ENCODE results near the gene FAM234B. TPM values are rescaled to one million over a fixed set of nuclear protein-coding genes. Genes with fewer than 3 reads are reported as not detected.

Gene FAM234B
- polyA plus RNA-seq, 1 donor (not counting 4 experiments of a cell fraction or from before 2014, with no cell fraction given): 4.5 TPM

GRCh38 chr12:13100882-13101769 lies 56.9 kb downstream of the FAM234B start:
- no peaks in the 10 kb centered on the region for H3K79me2 ChIP-seq (ENCODE audit: control insufficient read depth, insufficient read depth, low read length)
- TF ChIP-seq CTCF (optimal IDR thresholded peaks at IDR 0.05 in 1 of 3, IDR thresholded peaks at IDR 0.05 in 1 of 3, conservative IDR thresholded peaks at IDR 0.05 in 1 of 3; ENCODE audit: extremely low read depth in 1 of 3, insufficient read depth in 2 of 3, low read length in 3 of 3): no peak
- no peak for TF ChIP-seq EZH2 (IDR thresholded peaks at IDR 0.05; ENCODE audit: low read length)
- H3K9me3 ChIP-seq (ENCODE audit: control insufficient read depth, low read depth, low read length): no peaks in the 10 kb centered on the region
- peak overlapping the region; percentile 95 for H3K9ac ChIP-seq (ENCODE audit: control insufficient read depth, extremely low read depth, insufficient read depth, low read length)
- FAIRE-seq (no peak), DNase-seq (ENCODE audit: low read depth, low spot score) (no peak)
- peaks cover 52% of the 10 kb centered on the region for H3K4me1 ChIP-seq (ENCODE audit: control insufficient read depth, extremely low read depth, insufficient read depth, low read length)
- peak overlapping the region; percentile 38 to 70 (median 57) for H3K4me3 ChIP-seq (ENCODE audit: control insufficient read depth in 2 of 3, extremely low read depth in 1 of 3, insufficient read depth in 2 of 3, low read depth in 1 of 3, low read length in 3 of 3)
- no peaks in the 10 kb centered on the region for H4K20me1 ChIP-seq (ENCODE audit: control insufficient read depth, extremely low read depth, insufficient read depth, low read length)
- H3K9me1 ChIP-seq (ENCODE audit: control insufficient read depth, extremely low read depth, insufficient read depth, low read length): no peaks in the 10 kb centered on the region
- peak overlapping the region; percentile 99 for H3K27ac ChIP-seq (ENCODE audit: control insufficient read depth, insufficient read depth, low read length)
- dilution Hi-C loops (cut with MboI; ENCODE audit: extremely low pct_ligation_motif_present, low sequenced_read_pairs): no loop called here
- H3K27me3 ChIP-seq (ENCODE audit: control insufficient read depth, extremely low read depth, insufficient read depth, low read length): no peaks in the 10 kb centered on the region
- peak overlapping the region; percentile 62 for H2AFZ ChIP-seq (ENCODE audit: control insufficient read depth, low read length)
- H3K36me3 ChIP-seq (ENCODE audit: control insufficient read depth in 2 of 2, extremely low read depth in 1 of 2, insufficient read depth in 2 of 2, low read length in 2 of 2): no peaks in the 10 kb centered on the region
- H3K4me2 ChIP-seq (ENCODE audit: control insufficient read depth, extremely low read depth, insufficient read depth, low read depth, low read length): peak overlapping the region; percentile 98

- H3K36me3 ChIP-seq (ENCODE audit: control insufficient read depth in 2 of 2, extremely low read depth in 1 of 2, insufficient read depth in 2 of 2, low read length in 2 of 2): no peaks in the 10 kb centered on the region
- H3K9me1 ChIP-seq (ENCODE audit: control insufficient read depth, extremely low read depth, insufficient read depth, low read length): no peaks in the 10 kb centered on the region
- H2AFZ ChIP-seq (ENCODE audit: control insufficient read depth, low read length): peak overlapping the region; percentile 34
- no peaks in the 10 kb centered on the region for H3K27me3 ChIP-seq (ENCODE audit: control insufficient read depth, extremely low read depth, insufficient read depth, low read length)
- dilution Hi-C loops (cut with MboI; ENCODE audit: extremely low pct_ligation_motif_present, low sequenced_read_pairs): no loop called here
- H3K4me2 ChIP-seq (ENCODE audit: control insufficient read depth, extremely low read depth, insufficient read depth, low read depth, low read length): peak overlapping the region; percentile 94
- H3K9me3 ChIP-seq (ENCODE audit: control insufficient read depth, low read depth, low read length): no peaks in the 10 kb centered on the region
- H3K79me2 ChIP-seq (ENCODE audit: control insufficient read depth, insufficient read depth, low read length): no peaks in the 10 kb centered on the region
- H3K27ac ChIP-seq (ENCODE audit: control insufficient read depth, insufficient read depth, low read length): peak overlapping the region; percentile 99
- H3K9ac ChIP-seq (ENCODE audit: control insufficient read depth, extremely low read depth, insufficient read depth, low read length): peak overlapping the region; percentile 95
- TF ChIP-seq CTCF (optimal IDR thresholded peaks at IDR 0.05 in 1 of 3, IDR thresholded peaks at IDR 0.05 in 1 of 3, conservative IDR thresholded peaks at IDR 0.05 in 1 of 3; ENCODE audit: extremely low read depth in 1 of 3, insufficient read depth in 2 of 3, low read length in 3 of 3) (no peak), EZH2 (IDR thresholded peaks at IDR 0.05; ENCODE audit: low read length) (no peak)
- H3K4me3 ChIP-seq (ENCODE audit: control insufficient read depth in 2 of 3, extremely low read depth in 1 of 3, insufficient read depth in 2 of 3, low read depth in 1 of 3, low read length in 3 of 3): peak overlapping the region; percentile 38 to 70 (median 57)
- no peak for DNase-seq (ENCODE audit: low read depth, low spot score)
- no peaks in the 10 kb centered on the region for H4K20me1 ChIP-seq (ENCODE audit: control insufficient read depth, extremely low read depth, insufficient read depth, low read length)
- peak; percentile 84 for FAIRE-seq
- H3K4me1 ChIP-seq (ENCODE audit: control insufficient read depth, extremely low read depth, insufficient read depth, low read length): peaks cover 52% of the 10 kb centered on the region
These were observed 57.7 kb downstream of the FAM234B start for GRCh38 chr12:13101821-13102375.
